Left hindlimb (tissue), 1 donor: Measurements from ENCODE around the gene TPPP.

ENCODE experiments used
- DNase-seq: peaks from one replicate; pipeline ENCODE4 v3.0.0-alpha.2; 2018

Gene TPPP

DNA sequence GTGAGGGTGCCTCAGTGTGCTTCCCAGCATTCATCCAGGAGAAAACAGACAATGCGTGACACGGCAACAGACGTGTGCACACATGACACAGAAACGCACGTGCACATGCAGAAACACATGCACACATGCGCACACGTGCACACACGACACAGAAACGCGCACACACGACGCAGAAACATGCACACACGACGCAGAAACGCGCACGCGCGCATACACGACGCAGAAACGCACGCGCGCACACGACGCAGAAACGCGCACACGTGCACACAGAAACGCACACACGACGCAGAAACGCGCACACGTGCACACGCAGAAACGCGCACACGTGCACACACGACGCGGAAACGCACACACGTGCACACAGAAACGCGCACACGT lies 16.5 kb downstream of the TPPP start:
- DNase-seq = no peak

DNA sequence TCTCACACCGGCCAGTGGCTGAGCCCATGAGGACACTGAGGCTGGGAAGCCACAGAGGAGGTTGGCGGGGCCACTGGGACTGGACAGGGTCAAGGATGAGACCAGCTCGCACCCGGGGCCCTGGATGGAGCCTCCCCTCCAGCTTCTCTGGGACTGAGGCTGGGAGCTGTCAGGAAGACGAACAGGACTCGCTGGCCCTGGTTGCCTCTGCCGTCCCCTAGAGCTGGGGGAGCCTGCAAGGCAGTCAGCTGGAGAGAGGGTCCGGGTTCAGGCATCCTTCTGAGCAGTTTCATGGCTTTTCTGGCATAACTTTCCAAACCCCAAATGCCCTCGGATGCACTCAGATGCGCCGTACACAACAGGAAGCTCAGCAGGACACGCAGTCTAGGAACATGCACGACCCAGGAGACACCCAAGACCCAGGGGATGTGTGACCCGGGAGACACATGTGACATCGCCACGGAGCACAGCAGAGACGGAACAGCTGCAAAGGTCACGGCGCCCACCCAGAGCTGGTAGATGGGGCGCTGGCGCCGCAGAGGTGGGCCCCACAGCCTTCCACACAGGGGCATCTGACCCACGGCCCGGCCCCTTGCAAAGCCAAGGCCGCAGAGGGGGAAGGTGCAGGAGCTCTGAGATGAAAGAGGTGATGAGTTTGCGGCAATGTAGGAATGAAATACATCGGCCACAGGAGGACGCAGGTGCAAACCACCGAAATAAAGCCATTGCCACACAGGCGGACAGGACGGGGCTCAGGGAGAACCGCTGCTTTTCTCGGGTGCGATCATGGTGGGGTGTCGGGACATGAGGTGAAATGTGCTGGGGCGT lies 17.1 kb downstream of the TPPP start:
- peak; percentile 12 for DNase-seq

DNA sequence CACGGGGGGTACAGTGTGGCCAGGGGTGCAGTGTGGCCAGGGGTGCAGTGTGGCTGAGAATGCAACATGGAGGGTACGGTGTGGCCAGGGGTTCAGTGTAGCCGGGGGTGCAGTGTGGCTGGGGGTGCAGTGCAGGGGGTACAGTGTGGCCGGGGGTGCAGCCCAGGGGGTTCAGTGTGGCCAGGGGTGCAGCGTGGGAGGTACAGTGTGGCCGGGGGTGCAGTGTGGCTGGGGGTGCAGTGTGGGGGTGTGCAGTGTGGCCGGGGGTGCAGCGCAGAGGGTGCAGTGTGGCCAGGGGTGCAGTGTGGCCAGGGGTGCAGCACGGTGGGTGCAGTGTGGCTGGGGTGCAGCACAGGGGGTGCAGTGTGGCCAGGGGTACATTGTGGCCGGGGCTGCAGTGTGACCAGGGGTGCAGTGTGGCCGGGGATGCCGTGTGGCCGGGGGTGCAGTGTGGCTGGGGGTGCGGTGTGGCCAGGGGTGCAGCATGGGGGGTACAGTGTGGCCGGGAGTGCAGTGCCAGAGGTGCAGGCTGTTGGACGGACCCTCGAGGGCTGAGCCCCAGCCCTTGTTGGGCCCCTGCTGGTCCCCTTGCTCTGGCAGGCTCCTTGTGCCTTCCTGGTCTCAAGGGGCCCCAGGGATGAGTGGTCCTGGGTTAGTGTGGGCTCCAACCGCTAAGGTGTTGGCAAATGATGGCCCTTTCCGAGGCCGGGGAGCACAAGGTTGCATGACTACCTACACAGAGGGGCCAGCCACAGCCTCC lies 17.9 kb downstream of the TPPP start:
- peak; percentile 30 for DNase-seq

DNA sequence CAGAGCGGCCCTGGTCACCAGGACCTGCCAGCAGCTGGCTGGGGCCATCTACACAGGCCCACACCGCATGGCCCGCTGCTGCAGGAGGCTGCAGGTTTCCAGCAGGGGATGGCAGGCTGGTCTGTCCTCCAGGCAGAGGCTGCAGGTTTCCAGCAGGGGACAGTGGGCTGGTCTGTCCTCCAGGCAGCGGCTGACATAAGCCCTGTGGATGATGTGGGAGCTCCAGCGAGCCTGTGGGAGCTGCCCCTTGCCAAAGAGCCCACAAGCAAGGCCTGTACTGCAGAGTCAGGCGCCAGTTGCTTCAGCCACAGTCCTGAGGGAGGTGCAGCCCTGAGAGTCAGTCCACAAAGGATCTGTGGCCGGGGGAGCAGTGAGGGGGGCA lies 18.5 kb downstream of the TPPP start:
- DNase-seq = peak; percentile 47

DNA sequence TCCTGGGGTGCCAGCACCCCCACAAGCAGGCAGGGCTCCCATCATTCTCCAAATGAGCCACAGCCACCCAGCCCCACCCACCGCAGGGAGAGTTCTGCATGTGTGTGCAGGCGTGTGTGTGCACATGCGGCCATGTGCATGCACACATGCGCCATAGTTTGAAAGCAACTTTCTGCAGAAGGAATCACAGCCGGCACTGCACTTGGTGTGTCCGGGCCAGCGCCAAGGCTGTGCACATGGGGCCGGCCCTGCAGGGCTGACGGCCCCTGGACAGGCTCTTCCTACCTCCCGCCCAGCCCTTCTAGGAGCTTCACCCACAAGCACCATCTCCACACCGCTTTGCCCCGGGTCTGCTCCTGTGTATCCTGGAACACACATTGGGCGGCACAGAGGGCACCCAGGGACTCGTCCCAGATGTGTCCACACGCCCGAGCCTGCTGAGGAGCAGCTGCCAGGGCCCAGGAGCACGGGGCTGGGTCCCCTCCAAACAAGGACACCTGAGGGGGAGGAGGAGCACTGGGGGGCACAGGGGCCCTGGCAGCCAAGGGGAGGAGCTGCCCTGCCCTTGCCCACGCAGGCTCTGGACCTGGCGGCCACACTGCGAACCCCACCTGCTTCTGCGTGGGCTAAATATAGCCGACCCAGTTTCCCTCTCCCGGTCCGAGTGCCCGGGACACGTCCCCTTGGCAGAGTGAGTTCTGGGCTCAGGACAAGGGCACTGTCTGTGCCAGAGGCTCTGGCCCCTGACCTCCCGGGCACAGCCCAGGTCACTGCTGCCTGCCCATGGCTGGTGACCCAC lies 19.1 kb downstream of the TPPP start:
- DNase-seq = peak; percentile 32

DNA sequence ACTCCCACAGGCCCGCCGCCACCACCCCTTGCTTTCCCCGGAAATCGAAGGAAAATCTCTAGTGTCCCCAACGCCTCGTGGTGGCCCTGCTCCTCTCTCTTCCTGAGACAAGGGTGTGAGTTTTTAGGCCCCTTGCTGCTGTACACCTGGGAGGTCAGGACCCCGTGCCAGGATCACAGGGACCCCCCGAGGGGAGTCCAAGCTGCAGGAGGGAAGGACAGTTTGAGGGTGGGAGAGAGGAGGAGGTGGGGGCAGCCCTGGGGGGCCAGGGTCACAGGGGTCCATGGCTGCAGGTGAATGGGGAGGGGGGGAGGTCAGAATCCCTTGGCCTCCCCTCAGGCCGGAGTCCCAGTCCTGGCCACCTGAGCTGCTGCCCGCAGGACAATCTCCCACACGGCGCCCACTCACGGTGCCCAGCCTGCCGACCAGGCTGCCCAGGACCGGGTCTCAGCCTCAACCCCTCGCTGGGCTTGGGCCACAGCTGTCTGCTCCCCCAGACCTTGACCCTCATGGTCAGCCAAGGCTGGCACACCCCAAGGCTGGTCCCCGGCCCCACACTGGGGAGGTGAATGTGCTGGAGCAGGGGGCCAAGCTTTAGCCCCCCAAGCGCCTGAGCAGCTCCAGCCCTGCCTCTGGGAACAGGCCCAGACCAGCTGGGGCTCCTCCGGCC lies 19.9 kb downstream of the TPPP start:
- DNase-seq = peak; percentile 37

DNA sequence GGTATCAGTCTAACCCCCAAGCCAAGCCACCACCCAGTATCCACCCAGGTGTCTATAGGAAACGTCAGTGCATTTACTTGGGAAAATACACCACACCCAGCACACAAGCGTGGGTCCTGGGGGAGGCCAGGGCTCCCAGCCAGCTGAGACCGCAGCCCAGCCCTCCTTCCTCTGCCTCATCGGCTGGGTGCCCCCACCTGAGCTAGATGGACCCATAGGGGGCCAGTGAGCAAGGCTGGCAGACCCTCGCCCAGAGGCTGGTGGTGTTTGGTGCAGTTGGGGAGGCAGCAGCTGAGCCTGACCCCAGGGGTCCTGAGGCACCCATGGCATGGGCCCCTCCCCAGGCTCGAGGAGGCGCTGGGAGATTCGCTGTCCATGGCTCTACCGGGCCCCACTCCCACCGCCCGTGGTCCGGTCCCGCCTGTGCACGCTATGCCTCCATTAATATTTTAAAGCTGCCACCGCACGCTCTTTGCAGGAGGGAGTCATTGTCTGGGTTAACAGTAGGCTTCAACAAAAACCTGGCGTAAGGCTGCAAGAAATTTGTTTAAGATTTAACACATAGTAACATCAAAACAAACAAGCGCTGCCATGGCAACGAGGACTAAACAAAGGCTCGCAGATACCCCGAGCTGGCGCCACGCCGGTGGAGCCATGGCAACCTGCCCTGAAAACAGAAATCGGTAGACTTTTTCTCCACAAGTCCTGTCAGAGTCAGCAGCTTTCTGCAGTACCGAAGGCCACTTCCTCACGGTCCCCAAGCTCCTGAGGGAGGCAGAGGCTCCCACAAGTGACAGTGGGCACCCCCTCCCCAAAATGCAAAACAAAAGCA lies 20.6 kb downstream of the TPPP start:
- DNase-seq = peak; percentile 90

DNA sequence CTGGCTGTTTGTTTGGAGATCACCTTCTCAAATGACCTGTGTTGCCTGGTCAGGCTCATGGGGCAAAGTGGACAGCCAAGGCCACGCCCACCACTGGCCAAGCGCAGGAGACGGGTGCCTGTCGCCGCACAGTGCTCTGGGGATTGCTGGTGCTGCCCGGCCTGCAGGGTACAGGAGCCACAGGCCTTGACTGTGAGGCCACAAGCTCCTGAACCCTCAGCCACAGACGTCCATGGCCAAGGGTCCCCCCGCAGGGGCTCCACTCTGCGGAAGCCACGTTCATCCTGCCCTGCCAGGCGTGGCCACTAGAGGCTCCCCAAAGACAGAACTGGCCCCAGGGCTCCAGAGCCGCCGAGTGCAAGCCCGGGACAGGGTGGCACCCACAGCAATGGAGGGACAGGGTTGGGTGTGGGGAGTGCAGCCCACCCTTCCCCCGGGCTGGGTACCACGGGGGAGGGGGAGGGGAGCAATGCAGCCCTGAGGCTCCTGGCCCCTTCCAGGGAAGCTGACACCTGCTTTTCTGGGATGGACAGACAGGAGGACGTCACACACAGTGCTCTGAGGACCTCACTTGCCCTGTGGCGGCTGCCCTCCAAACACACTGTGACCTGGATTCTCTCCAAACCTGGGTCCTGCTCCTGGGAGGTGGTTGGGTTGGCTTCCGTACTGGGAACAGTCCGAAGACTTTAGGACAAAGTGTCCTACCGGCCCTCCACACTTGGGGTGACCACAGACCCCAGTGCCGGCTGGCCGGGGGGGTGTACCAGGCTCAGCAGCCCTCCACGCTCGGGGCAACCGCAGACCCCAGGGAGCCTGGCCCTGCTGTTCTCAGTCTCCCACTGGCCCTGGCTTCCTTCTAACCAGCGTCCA lies 21.5 kb downstream of the TPPP start:
- DNase-seq = peak; percentile 79

DNA sequence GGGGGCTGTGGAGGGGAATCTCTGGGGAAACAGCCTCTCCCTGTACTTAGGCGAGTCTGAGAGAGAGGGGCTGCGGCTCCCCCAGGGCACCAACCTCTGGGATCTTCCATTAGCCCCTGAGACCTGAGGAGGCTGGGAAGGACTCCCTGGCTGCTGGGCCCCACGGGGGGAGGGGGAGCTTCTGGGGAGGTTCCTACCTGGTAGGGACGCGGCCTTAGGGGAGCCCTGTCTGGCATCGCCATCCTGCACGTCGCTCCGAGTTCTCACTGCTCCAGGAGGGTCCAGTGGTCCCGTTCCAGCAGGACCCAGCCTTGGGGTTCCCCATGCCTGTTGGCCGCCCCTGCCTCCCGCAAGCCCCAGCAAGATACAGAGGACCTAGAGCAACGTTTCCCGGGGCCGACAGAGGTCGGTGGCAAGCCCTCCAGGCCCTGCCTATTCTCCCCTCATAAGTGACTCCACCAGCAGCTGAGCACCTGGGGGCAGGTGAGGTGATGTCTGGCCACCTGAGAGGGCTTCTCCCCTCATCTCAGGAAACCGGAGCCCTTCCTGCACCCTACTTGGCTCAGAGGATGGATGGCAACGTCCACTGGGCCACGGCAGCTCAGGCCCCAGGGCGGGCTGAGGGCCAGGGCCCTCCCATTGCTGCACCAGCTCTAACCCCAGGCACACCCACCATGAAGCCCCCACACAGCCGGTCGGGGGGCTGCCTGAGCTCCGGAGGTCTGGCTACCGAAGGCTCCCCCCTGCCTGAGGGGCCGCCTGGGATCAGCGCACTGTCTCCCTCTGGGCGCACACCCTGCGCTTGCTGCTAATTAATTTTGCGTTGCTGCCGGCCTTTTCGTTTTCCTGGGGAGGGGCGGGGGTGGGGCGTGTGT lies 22.5 kb downstream of the TPPP start:
- peak; percentile 20 for DNase-seq

DNA sequence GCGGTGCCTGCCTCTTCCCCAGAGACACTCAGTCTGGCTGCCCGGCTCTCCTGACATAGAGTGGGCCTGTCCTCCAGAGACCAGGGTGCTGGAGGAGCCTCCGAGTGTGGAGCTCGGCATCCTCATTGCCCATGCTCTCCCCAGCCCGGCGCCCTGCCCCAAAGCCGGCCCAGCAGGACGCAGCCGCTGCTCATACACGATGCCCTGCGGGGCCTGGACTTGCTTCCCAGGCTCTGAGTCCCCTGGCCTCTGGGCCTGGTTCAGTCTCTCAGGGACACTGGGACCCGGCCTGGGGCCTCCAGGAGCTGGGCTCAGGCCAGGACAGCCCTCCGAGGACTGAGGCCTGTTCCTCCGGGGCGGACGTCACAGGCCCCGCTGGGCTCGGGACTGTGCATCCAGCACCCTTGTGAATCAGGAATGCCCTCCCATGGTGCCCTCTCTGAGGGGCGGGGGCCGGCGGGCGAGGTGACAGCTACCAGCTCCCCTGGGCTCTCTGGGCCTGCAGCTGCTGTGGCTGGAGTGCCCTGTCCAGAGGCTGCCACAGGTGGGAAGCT lies 23.2 kb downstream of the TPPP start:
- no peak for DNase-seq

DNA sequence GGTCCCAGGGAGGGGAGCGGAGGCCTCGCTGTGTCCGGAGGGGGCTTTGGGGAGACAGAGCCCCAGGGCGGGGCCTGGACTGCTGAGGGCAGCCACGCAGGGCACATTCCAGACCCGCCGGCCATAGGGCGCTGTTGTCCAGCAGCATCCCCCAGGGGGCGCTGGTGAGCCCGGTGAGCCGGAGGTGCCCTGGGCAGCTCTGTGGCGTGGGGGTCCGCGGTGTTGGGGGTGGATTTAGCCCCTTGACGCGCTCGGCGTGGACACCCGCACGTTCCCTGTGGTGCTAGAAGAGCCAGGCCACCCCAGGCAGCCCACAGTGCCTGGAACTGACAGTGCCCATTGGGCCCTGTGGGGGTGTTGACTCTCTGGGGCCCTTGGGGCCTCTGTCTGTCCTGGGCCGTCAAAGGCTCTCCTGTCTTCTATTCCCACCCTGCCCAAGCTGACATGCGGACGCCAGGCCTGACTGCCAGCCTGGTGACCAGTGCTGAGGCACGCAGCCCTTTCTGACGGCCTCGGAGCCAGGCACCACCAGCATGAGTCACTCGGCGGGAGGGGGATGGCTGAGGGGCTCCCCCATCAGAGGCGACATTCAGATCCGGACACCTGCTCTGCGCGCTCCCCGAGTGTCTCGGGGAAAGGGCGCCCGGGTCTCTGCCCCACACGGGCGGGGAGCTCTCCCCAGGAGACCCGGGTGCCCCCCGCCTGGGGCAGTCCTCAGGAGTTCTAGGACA lies 23.9 kb downstream of the TPPP start:
- DNase-seq = no peak

DNA sequence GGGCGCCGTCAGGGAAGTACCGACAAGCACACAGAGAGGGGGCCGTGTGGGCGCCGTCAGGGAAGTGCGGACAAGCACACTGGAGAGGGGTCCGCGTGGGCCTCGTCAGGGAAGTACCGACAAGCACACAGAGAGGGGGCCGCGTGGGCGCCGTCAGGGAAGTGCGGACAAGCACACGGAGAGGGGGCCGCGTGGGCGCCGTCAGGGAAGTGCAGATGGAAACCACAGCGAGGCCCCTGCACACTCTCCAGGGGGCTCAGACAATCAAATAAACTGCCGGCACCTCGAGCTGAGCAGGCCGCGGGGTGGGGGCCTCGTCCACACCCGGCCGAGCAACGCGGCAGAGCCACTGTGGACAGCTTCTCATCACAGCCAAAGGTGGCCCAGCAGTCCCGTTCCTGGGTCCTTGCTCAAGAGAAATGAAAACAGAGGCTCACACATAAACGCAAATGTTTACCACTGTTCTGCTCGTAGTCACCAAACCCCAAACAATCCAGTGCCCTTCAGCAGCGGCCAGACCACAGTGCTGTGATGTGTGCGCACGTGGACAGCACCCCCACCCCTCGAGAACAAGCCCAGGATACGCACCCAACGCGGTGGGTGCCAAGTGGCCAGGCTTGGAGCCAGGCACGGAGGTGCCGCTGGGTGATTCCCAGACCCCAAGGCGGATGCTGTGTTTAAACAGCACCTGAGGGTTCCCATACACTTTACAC lies 24.7 kb downstream of the TPPP start:
- no peak for DNase-seq

DNA sequence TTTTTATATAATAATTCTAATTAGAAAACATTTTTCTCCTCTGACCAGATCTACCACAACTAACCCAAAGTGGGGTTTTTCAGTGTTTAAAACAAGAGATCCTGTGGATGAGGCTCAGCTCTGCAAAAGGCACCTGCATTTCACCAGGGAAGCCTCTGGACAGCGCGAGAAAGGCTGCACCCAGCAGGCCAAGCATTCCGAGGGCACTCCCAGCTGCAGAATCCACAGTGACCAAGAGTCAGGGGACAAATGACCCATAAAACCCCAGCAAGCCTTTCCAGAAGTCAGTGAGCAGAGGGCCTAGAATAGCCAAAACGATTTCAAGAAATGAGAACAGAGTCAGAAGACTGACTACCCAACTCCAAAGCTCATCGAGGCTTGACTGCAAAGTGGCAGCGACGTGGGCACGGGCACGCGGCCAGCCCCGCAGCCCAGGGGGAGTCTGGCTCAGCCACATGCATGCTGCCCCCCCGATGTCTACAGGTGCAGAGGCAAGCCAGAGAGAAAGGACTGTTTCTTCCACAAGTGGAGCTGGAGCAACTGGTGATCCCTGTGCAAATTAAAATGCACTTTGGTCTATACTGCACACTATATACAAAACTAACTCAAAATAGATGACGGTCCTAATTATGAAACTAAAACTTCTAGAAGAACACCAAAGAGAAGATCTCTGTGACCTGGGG lies 26.2 kb downstream of the TPPP start:
- DNase-seq = no peak

DNA sequence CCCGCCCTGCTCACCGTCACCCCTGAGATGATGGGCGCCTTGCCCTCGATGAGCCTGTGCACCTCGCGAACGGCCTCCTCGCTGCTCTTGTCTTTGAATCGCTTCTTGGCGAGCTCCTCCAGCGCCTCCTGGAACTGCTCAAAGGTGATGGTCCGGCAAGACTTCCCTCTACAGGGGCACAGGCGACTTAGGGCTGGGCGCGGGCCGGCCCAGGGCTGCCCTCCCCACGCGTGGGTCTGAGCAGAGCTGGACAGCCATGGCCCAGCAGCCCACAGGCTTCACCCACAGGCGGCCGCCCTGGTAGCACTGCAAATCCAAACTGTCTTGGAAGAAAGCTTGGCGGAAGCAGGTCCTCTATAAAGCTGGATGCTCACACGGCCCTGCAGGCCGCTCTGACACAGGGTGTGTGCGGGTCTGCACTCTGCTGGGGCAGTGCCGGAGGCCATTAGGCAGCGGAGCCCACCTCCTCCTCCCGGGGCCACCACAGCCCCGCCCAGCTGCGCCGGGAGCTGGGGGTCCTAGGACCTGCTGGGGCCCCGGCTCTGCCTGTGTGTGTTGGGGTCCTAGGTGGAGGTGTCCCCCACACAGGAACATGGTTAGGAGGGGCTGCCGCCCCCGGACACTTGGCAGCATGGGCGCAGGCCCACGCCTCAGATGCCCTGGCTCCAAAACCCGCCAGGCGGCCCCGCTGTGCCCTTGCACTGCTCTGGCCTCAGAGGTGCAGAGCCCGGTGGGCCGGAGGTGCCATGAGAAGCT lies 27.0 kb downstream of the TPPP start:
- no peak for DNase-seq

DNA sequence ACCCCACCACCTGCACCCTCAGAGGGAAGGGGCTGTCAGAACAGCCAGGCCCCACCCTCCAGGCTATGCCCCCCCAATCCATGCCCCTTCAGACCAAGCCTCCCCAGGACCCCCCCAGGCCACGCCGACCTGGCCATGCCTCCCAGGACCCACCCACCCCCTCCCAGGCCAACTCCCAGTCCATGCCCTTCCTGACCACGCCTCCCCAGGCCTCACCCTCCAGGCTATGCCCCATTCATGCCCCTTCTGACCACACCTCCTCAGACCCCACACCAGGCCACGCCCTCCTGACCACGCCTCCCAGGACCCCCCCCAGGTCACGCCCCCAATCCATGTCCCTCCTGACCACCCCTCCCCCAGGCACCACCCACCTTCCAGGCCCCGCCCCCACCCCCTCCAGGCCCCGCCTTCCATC lies 27.6 kb downstream of the TPPP start:
- DNase-seq = no peak

DNA sequence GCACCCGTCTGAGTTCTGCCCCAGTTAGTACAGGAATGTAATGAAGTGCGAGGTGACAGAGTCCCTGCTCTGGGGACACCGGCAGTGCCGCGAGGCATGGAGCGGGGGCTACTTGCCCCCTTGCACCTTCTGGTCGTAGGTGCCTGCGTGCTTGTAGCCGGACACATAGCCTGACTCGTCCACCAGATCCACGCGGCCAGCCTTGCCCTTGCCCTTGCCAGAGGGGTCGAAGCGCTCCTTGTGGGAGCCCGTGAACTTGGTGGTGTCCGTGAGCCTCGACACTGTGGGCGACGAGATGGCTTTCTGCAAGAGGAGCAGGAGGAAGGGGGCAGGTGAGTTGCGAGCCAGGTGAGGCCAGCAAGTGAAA lies 28.2 kb downstream of the TPPP start:
- DNase-seq = no peak
